ENCODE results near the gene MGAT5.

The MGAT5 gene

DNA sequence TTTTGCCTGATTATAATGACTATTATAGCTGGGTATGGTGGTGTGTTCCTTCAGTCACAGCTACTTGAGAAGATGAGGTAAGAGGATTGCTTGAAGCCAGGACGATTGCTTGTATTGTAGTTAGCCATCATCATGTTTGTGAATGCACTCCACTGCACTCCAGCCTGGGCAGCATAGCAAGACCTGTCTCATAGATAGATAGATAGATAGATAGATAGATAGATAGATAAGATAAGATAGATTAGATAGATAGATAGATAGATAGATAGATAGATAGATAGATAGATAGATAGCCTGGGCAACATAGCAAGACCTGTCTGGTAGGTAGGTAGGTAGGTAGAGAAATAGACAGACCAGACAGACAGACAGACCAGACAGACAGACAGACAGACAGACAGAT lies 127.3 kb downstream of the MGAT5 start:
- no peak for DNase-seq
- ATAC-seq (replicated peaks) = no peak
- peaks cover 1 to 3% of the 10 kb centered on the region in 2 donors for H3K4me1 Mint-ChIP-seq
- no peaks in the 10 kb centered on the region for H3K27me3 Mint-ChIP-seq
- no peak overlapping the region for H3K27ac Mint-ChIP-seq
- H3K36me3 Mint-ChIP-seq = peaks cover 26 to 58% of the 10 kb centered on the region in 2 donors
- H3K4me3 Mint-ChIP-seq = no peak overlapping the region
- no peaks in the 10 kb centered on the region for H3K9me3 Mint-ChIP-seq

DNA sequence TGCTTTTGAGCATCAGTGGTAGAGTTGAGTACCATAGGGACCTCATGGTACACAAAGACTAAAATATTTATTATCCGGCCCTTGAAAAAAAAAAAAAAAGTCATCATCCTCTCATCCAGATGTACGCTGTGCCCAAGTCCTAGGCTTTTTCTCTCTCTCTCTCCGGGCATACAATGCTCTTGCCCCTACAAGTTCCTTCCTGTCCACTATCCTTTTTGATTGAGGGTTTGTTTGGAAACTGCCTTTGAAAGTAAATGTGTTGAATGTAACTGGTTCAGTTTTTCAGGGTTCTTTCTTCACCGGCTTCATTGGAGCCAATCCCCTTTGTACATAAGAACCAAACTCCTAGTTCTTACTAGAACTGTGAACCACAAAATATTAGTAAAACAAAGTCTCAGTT lies 130.3 kb downstream of the MGAT5 start:
- Mint-ChIP-seq H3K36me3 (peaks cover 16 to 52% of the 10 kb centered on the region in 2 donors), H3K27me3 (no peaks in the 10 kb centered on the region), H3K27ac (no peak overlapping the region), H3K4me1 (no peaks in the 10 kb centered on the region), H3K9me3 (no peaks in the 10 kb centered on the region), H3K4me3 (no peak overlapping the region)
- ATAC-seq (replicated peaks) = no peak
- DNase-seq = no peak

DNA sequence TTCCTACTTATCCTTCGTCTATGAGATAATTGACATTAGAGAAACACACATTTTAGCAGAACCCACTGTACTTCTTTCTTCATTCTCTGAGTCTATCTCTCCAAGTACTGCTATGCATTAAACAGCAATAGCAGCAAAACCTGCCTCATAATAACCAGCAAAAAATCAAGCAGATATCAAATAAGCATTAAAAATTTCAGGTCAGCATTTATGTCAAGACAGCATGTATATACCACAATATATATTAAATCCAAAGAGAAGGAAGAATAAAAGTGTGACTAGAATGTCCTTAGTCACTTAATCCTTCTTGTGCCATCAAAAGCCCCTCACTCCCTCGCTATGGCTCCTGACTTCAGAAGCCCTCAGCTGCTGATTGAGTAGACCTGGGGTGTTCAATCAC lies 131.3 kb downstream of the MGAT5 start:
- no peaks in the 10 kb centered on the region for H3K27me3 Mint-ChIP-seq
- peaks cover 15 to 47% of the 10 kb centered on the region in 2 donors for H3K36me3 Mint-ChIP-seq
- no peak overlapping the region for H3K4me3 Mint-ChIP-seq
- ATAC-seq (replicated peaks) (no peak), DNase-seq (no peak)
- H3K4me1 Mint-ChIP-seq = no peaks in the 10 kb centered on the region
- H3K27ac Mint-ChIP-seq = no peak overlapping the region
- no peaks in the 10 kb centered on the region for H3K9me3 Mint-ChIP-seq

DNA sequence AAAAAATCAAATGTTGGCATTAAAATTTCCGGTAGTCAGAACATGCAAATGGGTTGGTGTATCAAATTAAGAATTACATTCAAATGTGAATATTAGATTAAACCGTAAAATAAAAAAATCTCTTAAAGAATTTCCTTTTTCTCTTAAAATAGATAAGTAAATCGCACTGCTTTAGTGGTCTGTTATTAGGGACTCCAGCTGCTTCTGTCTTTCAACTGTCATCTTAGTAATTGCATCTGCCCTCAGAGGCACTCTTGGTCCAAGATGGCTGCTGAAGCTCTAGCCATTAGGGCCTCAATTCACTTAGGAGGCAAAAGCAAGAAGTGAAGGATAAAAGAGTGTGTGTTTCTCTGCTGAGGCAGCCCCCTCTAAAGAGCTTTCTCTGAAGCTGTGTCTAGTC lies 132.4 kb downstream of the MGAT5 start:
- Mint-ChIP-seq H3K27me3 (no peaks in the 10 kb centered on the region), H3K27ac (no peak overlapping the region), H3K4me1 (peaks cover 7 to 8% of the 10 kb centered on the region in 2 donors), H3K4me3 (no peak overlapping the region), H3K9me3 (no peaks in the 10 kb centered on the region), H3K36me3 (peaks cover 16 to 50% of the 10 kb centered on the region in 2 donors)
- ATAC-seq (replicated peaks) (no peak), DNase-seq (no peak)

DNA sequence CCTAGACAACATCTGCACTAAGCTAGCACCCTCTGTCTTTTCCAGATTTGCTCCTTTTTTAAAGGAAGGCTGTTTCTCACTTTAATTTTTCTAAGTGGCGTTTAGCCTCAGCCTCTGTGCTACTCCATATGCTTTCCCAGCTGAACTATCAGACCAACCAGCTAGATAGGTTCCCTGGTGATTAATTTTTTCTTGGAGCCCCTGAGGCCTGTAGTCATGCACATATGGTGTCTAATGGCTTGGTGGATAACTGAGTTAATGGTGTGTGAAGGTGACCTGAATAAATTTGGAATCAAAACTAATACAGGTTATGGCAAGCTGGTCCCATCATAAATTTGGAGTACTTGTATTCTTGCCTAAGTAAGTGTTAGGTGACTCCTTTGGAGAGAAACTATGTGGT lies 135.5 kb downstream of the MGAT5 start:
- Mint-ChIP-seq H3K4me1 (peaks cover 17 to 21% of the 10 kb centered on the region in 2 donors), H3K4me3 (no peak overlapping the region), H3K9me3 (no peaks in the 10 kb centered on the region), H3K36me3 (peaks cover 14 to 53% of the 10 kb centered on the region in 2 donors), H3K27me3 (no peaks in the 10 kb centered on the region), H3K27ac (no peak overlapping the region)
- no peak for DNase-seq
- no peak for ATAC-seq (replicated peaks)

DNA sequence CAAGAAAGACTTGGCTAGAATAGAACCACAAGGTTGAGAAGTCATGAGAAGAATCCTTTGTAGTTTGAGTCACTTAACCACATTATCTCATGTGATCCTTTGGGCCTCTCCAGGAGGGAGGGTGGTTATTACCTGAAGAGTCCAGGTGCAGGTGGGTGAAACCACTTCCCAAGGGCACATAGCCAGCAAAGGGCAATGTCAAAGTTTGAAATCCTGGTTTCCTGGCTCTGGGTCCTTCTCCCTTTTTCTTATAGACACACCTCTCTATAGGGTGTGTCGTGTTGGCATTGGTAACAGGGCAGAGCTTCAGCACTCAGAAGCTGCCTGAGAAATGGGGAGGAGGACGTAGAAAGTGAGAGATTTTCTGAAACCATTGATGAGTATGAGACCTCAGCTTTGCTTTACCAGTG lies 137.9 kb downstream of the MGAT5 start:
- Mint-ChIP-seq H3K4me1 (peaks cover 21 to 25% of the 10 kb centered on the region in 2 donors), H3K27me3 (no peaks in the 10 kb centered on the region), H3K4me3 (no peak overlapping the region), H3K36me3 (peaks cover 13 to 40% of the 10 kb centered on the region in 2 donors), H3K9me3 (no peaks in the 10 kb centered on the region), H3K27ac (peak overlapping the region; percentile 70)
- ATAC-seq (replicated peaks) (peak; percentile 58 to 65), DNase-seq (no peak)

DNA sequence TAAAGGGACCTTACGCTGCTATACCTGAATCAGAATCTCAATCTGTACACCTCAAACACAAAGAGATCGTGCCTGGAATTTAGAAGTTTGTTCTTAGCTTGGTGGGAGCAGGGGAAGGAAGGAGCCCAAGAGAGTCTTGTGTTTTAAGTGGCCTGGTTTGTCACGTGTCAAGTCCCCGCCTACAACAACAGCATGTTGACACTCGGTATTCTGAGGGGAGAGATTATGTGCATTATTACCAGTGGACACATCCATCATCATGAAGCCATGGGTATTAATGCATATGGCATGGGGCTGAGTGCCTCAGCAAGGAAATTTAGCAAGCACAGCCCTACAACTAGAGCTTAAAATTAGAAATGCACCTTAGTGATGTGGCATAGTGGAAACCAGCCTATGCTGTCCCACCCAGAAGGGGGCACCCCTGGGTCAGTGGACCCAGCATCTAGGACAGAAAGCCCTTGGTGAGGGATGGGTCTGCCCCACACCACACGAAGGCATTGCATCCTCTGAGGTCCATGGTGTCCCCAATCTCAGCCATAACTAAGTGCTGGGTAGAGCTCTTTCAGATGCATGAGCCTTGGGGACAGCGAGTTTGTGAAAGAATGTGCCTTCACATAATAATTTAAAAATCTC lies 138.7 kb downstream of the MGAT5 start:
- H3K27ac Mint-ChIP-seq = peak overlapping the region; percentile 21
- peaks cover 21 to 28% of the 10 kb centered on the region in 2 donors for H3K4me1 Mint-ChIP-seq
- H3K27me3 Mint-ChIP-seq = no peaks in the 10 kb centered on the region
- H3K4me3 Mint-ChIP-seq = no peak overlapping the region
- ATAC-seq (replicated peaks) = no peak
- H3K9me3 Mint-ChIP-seq = no peaks in the 10 kb centered on the region
- H3K36me3 Mint-ChIP-seq = peaks cover 18 to 42% of the 10 kb centered on the region in 2 donors
- no peak for DNase-seq

DNA sequence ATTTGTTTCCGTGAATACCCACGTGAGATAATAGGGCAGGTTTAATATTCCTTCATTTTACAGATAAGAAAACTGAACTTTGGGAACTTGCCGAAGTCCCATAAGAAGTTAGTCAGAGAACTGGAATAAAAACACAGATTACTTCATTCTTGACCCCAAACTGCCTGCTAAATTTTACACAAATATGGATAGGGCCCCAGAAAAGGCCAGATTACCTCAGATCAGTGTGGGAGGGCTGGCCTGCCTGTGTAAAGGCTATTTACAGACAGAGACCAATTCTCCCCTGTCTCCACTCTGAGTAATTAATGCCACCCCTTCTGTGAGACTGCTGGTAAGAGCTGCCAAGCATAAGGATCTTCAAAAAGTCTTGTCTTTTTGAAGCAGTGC lies 139.2 kb downstream of the MGAT5 start:
- H3K27ac Mint-ChIP-seq = no peak overlapping the region
- H3K9me3 Mint-ChIP-seq = no peaks in the 10 kb centered on the region
- peaks cover 21 to 28% of the 10 kb centered on the region in 2 donors for H3K4me1 Mint-ChIP-seq
- H3K4me3 Mint-ChIP-seq = no peak overlapping the region
- no peak for ATAC-seq (replicated peaks)
- H3K27me3 Mint-ChIP-seq = no peaks in the 10 kb centered on the region
- H3K36me3 Mint-ChIP-seq = peaks cover 14 to 41% of the 10 kb centered on the region in 2 donors
- DNase-seq = no peak

DNA sequence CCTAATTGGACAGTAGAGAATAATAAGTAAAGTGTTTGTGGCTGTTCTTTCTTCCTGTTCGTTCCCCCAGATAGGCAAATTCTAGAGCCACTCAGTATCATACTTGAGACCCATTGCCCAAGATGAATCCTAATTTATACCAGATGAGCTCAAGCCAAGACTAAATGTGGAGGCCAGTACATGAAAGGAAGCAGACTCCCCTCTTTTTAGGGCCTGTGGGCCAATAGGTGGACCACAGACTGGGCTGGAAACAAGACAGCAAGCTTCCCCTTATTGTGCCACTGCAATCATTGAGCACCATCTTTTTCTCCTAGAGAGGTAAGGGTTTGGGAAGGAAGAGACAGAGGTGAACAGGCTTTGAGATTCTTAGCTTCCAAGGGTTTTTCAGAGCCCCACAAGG lies 141.9 kb downstream of the MGAT5 start:
- H3K4me3 Mint-ChIP-seq = no peak overlapping the region
- peaks cover 13 to 39% of the 10 kb centered on the region in 2 donors for H3K36me3 Mint-ChIP-seq
- no peak for ATAC-seq (replicated peaks)
- H3K4me1 Mint-ChIP-seq = peaks cover 18 to 27% of the 10 kb centered on the region in 2 donors
- DNase-seq = no peak
- no peaks in the 10 kb centered on the region for H3K9me3 Mint-ChIP-seq
- no peaks in the 10 kb centered on the region for H3K27me3 Mint-ChIP-seq
- no peak overlapping the region for H3K27ac Mint-ChIP-seq

DNA sequence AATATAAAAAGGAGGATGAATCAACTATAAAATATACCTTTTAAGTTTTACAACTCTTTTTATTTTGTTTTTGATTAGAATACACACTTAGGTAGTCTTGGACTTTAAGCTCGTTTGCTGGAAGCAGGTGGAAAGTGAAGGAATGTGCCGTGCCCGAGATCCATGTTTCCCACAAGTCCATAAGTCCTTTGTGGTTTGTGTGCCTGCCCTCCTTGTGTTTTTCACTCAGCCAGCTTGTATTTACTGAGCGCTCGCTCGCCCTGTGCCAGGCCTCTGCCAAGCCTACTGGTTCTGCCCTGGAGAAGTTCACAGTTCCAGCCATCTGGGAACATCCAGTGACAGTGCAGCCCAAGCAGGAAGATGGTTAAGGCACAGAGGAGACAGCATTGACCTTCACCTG lies 142.6 kb downstream of the MGAT5 start:
- no peaks in the 10 kb centered on the region for H3K27me3 Mint-ChIP-seq
- no peak for DNase-seq
- peaks cover 11 to 25% of the 10 kb centered on the region in 2 donors for H3K4me1 Mint-ChIP-seq
- peak overlapping the region; percentile 16 for H3K27ac Mint-ChIP-seq
- no peak for ATAC-seq (replicated peaks)
- H3K36me3 Mint-ChIP-seq = peaks cover 9 to 37% of the 10 kb centered on the region in 2 donors
- H3K9me3 Mint-ChIP-seq = no peaks in the 10 kb centered on the region
- H3K4me3 Mint-ChIP-seq = no peak overlapping the region

DNA sequence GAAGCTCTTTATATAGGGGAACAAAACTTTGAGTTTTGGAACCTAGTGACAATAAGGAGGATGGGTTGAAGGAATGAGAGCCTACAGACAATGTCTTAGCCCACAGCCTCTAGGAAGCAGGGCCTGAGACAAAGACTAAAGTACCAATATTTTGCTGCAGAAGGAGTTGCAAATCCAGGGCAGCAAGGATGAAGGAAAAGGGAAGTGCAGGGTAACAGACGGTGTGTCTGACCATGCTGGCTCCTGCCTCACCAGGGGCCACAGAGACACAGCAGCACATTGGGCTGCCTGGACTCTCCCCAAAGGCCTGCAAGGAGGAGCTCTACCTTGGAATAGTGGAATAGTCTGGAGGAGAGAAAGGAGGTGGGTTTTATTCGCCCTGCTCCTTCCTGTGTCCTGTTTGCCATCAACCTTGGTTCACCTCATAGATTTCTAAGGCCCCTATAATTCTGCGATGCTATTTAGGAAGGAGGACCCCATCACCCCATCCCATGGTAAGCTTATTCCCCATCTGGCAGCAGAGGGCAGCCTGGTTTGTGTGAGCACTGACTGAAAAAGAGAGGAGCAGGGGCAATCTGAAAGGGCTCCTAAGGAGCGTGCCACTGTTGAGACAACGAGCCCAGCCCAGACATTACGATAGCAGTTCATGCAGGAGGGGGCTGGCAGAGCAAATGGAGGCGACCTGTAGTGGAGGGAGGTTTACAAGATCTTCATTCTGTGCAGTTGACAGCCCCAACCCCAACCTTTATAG lies 143.4 kb downstream of the MGAT5 start:
- H3K4me3 Mint-ChIP-seq = no peak overlapping the region
- peaks cover 10 to 31% of the 10 kb centered on the region in 2 donors for H3K36me3 Mint-ChIP-seq
- ATAC-seq (replicated peaks) (no peak), DNase-seq (no peak)
- peak overlapping the region; percentile 62 for H3K27ac Mint-ChIP-seq
- peaks cover 2 to 19% of the 10 kb centered on the region in 2 donors for H3K4me1 Mint-ChIP-seq
- H3K27me3 Mint-ChIP-seq = no peaks in the 10 kb centered on the region
- H3K9me3 Mint-ChIP-seq = no peaks in the 10 kb centered on the region

DNA sequence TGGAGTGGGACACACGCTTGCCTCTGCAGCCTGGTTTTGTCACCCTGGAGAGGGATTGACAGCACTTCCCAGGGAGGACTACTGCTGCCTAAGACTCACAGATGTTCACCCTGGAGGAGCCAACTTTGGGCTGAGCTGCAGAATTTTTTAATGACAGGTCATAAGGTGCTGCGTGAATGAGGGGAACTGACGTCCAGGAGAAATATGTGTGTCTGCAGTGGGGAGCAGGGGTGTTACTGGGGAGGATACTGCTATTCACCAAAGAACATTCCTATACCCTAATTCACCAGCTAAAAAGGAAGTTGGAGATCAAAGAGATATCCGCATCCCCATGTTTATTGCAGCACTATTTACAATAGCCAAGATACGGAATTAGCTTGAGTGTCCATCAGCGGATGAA lies 144.4 kb downstream of the MGAT5 start:
- Mint-ChIP-seq H3K9me3 (no peaks in the 10 kb centered on the region), H3K36me3 (peaks cover 11 to 31% of the 10 kb centered on the region in 2 donors), H3K27ac (no peak overlapping the region), H3K27me3 (no peaks in the 10 kb centered on the region), H3K4me1 (peaks cover 0 to 18% of the 10 kb centered on the region in 2 donors), H3K4me3 (no peak overlapping the region)
- DNase-seq (no peak), ATAC-seq (replicated peaks) (no peak)

DNA sequence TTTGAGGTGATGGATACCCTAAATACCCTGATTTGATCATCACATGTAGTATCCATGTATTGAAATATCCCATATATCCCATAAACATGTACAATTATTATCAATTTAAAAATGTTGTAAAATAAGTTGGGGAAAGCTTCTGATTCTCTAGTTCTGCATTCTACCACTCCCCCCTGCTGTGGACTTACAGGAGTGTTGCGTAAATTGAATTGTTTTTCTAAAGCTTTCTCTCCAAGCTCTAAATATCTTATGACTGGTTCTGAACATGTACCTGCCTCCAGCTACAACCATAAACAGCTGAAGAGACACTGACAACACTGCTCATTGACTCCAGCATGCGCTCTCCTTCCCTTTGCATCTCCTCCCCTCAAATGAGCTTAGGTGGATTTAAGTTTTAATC lies 145.2 kb downstream of the MGAT5 start:
- H3K4me1 Mint-ChIP-seq = peaks cover 0 to 21% of the 10 kb centered on the region in 2 donors
- H3K36me3 Mint-ChIP-seq = peaks cover 16 to 35% of the 10 kb centered on the region in 2 donors

DNA sequence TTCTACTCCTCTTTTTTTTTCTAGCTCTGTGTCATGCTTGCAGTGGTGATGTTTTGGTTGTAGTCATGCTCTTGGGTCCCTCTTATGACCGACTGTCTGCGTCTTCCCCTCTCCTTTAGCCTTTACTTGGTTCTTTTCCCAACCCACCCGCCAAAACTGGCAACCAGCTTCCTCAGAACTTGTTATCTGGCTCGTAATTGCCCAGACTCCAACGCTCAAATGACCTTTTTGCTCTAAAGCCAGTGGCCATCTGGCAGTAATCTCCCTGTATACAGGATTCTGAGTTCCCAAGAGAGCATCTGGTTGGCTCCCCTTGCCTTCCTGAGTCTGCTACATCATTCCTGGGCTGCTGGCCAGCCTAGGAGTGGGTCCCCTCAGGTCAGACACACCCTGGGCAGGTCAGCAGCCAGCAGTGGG lies 147.2 kb downstream of the MGAT5 start:
- no peak for DNase-seq
- H3K4me3 Mint-ChIP-seq = no peak overlapping the region
- peaks cover 25 to 49% of the 10 kb centered on the region in 2 donors for H3K36me3 Mint-ChIP-seq
- no peaks in the 10 kb centered on the region for H3K27me3 Mint-ChIP-seq
- no peak for ATAC-seq (replicated peaks)
- peak overlapping the region; percentile 49 for H3K27ac Mint-ChIP-seq
- H3K9me3 Mint-ChIP-seq = no peaks in the 10 kb centered on the region
- peaks cover 7 to 19% of the 10 kb centered on the region in 2 donors for H3K4me1 Mint-ChIP-seq

More for the DNA sequence above, 145.2 kb downstream of the MGAT5 start:
- ATAC-seq (replicated peaks) = no peak
- no peak for DNase-seq
- no peaks in the 10 kb centered on the region for H3K9me3 Mint-ChIP-seq
- no peaks in the 10 kb centered on the region for H3K27me3 Mint-ChIP-seq
- H3K27ac Mint-ChIP-seq = peak overlapping the region; percentile 72
- H3K4me3 Mint-ChIP-seq = no peak overlapping the region

DNA sequence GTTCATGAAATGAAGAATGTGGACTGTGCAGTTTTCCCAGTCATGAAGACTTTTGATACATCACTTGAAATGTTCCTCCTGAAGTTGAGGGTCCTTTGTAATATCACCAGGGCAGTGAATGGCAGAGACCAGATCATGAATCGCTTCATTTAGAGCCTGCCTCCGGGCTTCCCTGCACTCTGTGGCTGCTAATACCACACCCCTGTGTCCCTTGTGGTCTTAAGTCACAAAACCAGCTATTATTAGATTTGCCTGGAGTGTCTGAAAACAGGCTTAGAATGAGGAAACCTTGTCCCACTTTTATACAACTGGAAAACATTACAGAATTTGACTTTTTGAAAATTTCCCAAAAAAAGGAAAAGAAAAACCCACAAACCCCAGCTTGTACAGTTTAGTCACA lies 147.9 kb downstream of the MGAT5 start:
- Mint-ChIP-seq H3K27ac (peak overlapping the region; percentile 32), H3K27me3 (no peaks in the 10 kb centered on the region), H3K4me1 (peaks cover 14 to 22% of the 10 kb centered on the region in 2 donors), H3K4me3 (no peak overlapping the region), H3K9me3 (no peaks in the 10 kb centered on the region), H3K36me3 (peaks cover 23 to 51% of the 10 kb centered on the region in 2 donors)
- ATAC-seq (replicated peaks) = no peak
- DNase-seq = no peak
